Measurements from ENCODE around the gene RNF157. TPM values are rescaled to one million over a fixed set of nuclear protein-coding genes. Genes with fewer than 3 reads are reported as not detected.

Gene RNF157
- polyA plus RNA-seq, 1 experiment = 1.6 TPM

GRCh38 chr17:76164331-76164730 lies 76.0 kb downstream of the RNF157 start:
- POLR2A ChIA-PET = no interaction called here
- Histone ChIP-seq H3K27ac (ENCODE audit: low read depth, low read length) (no peak overlapping the region), H3K9me3 (ENCODE audit: control insufficient read depth, insufficient read depth, low read length) (peaks cover 3% of the 10 kb centered on the region; the same call in 1 of the 2 replicates), H3K27me3 (ENCODE audit: control insufficient read depth, insufficient read depth, low read length) (peaks cover 13% of the 10 kb centered on the region), H3K4me3 (ENCODE audit: low read depth, low read length) (no peak overlapping the region)
- no peak for DNase-seq (ENCODE audit: low read depth, low spot score)
- CTCF ChIA-PET = interaction anchor here (0.6 to 1.4 kb wide), 2 partner anchors 9 to 18 kb away, joined by 5 to 6 read pairs; no protein-coding TSS in a partner anchor
- no peak for TF ChIP-seq CTCF (IDR thresholded peaks at IDR 0.05; ENCODE audit: low read depth, low read length)

GRCh38 chr17:76163919-76164318 lies 76.4 kb downstream of the RNF157 start:
- ChIA-PET CTCF (interaction anchor here (0.6 kb wide), 1 partner anchor 8 kb away, joined by 5 read pairs; no protein-coding TSS in a partner anchor), POLR2A (no interaction called here)
- peaks cover 16% of the 10 kb centered on the region for H3K27me3 ChIP-seq (ENCODE audit: control insufficient read depth, insufficient read depth, low read length)
- H3K4me3 ChIP-seq (ENCODE audit: low read depth, low read length) = no peak overlapping the region
- no peak for TF ChIP-seq CTCF (IDR thresholded peaks at IDR 0.05; ENCODE audit: low read depth, low read length)
- H3K27ac ChIP-seq (ENCODE audit: low read depth, low read length) = no peak overlapping the region
- H3K9me3 ChIP-seq (ENCODE audit: control insufficient read depth, insufficient read depth, low read length) = peaks cover 3% of the 10 kb centered on the region; the same call in 1 of the 2 replicates
- DNase-seq (ENCODE audit: low read depth, low spot score) = no peak

GRCh38 chr17:76161619-76162266 lies 78.5 kb downstream of the RNF157 start:
- ChIA-PET POLR2A (no interaction called here), CTCF (interaction anchor here (0.6 kb wide), 2 partner anchors 13 to 20 kb away, joined by 3 to 5 read pairs; no protein-coding TSS in a partner anchor)
- no peak overlapping the region for H3K4me3 ChIP-seq (ENCODE audit: low read depth, low read length)

GRCh38 chr17:76160896-76161528 lies 79.3 kb downstream of the RNF157 start:
- Histone ChIP-seq H3K9me3 (ENCODE audit: control insufficient read depth, insufficient read depth, low read length) (no peaks in the 10 kb centered on the region), H3K27me3 (ENCODE audit: control insufficient read depth, insufficient read depth, low read length) (peaks cover 32% of the 10 kb centered on the region), H3K27ac (ENCODE audit: low read depth, low read length) (no peak overlapping the region), H3K4me3 (ENCODE audit: low read depth, low read length) (no peak overlapping the region)
- ChIA-PET POLR2A (no interaction called here), CTCF (interaction anchor here (0.6 to 3.4 kb wide), 2 partner anchors 21 to 266 kb away, joined by 3 to 11 read pairs; no protein-coding TSS in a partner anchor)
- DNase-seq (ENCODE audit: low read depth, low spot score) = no peak
- no peak for TF ChIP-seq CTCF (IDR thresholded peaks at IDR 0.05; ENCODE audit: low read depth, low read length)

More at GRCh38 chr17:76161619-76162266, 78.5 kb downstream of the RNF157 start:
- no peak for TF ChIP-seq CTCF (IDR thresholded peaks at IDR 0.05; ENCODE audit: low read depth, low read length)
- Histone ChIP-seq H3K27ac (ENCODE audit: low read depth, low read length) (no peak overlapping the region), H3K27me3 (ENCODE audit: control insufficient read depth, insufficient read depth, low read length) (peaks cover 26% of the 10 kb centered on the region), H3K9me3 (ENCODE audit: control insufficient read depth, insufficient read depth, low read length) (peaks cover under 1% of the 10 kb centered on the region; the same call in 1 of the 2 replicates)
- no peak for DNase-seq (ENCODE audit: low read depth, low spot score)

GRCh38 chr17:76159157-76159556 lies 81.1 kb downstream of the RNF157 start:
- no peak for TF ChIP-seq CTCF (IDR thresholded peaks at IDR 0.05; ENCODE audit: low read depth, low read length)
- ChIA-PET POLR2A (no interaction called here), CTCF (interaction anchor here (1.7 to 3.4 kb wide), 2 partner anchors 12 to 23 kb away, joined by 4 to 11 read pairs; no protein-coding TSS in a partner anchor)
- DNase-seq (ENCODE audit: low read depth, low spot score) = no peak
- Histone ChIP-seq H3K4me3 (ENCODE audit: low read depth, low read length) (no peak overlapping the region), H3K27ac (ENCODE audit: low read depth, low read length) (no peak overlapping the region), H3K27me3 (ENCODE audit: control insufficient read depth, insufficient read depth, low read length) (peaks cover 43% of the 10 kb centered on the region), H3K9me3 (ENCODE audit: control insufficient read depth, insufficient read depth, low read length) (no peaks in the 10 kb centered on the region)
